ENCODE data around the gene MAML1. TPM values are rescaled to one million over a fixed set of nuclear protein-coding genes. Genes with fewer than 3 reads are reported as not detected.
"Not testable (repeated sequence)": the region's sequence is repeated elsewhere in the genome, so short reads cannot be mapped to it uniquely, and the experiment has no call there.

The MAML1 gene
- total RNA-seq, 1 experiment from 2014 or later: 14.2 TPM

DNA sequence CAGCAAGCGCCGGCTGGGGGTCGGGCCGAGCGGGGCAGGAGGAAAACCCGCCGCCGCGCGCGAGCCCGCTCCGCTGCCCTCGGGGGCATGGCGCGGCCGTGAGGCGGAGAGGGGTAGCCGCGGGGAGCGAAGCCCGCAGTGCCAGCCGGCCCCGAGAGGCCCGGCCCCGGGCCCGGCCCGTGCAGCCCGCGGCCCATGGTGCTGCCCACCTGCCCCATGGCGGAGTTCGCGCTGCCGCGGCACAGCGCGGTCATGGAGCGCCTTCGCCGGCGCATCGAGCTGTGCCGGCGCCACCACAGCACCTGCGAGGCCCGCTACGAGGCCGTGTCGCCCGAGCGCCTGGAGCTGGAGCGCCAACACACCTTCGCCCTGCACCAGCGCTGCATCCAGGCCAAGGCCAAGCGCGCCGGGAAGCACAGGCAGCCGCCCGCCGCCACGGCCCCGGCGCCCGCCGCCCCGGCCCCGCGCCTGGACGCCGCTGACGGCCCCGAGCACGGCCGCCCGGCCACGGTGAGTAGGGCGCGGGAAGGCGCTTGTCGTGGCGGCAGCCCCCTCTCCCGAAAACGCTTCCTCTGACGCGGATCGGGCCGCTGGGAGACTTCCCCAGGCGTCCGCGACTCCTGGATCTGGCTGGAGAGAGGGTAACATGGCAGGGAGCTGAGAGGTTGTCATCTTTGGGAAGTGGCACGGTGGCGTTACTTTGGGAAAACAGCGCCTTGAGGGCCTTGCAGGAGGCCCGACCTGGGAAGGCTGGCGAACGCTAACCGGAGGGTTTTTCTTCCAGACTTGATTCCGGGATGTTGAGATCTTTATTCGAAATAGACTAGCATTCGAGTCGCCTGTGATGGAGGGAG, 523 bp downstream of the MAML1 start:
- peak; percentile 45 for DNase-seq (ENCODE audit: low spot score)
- in situ Hi-C loops (cut with HindIII; ENCODE audit: low sequenced_read_pairs): no loop called here

DNA sequence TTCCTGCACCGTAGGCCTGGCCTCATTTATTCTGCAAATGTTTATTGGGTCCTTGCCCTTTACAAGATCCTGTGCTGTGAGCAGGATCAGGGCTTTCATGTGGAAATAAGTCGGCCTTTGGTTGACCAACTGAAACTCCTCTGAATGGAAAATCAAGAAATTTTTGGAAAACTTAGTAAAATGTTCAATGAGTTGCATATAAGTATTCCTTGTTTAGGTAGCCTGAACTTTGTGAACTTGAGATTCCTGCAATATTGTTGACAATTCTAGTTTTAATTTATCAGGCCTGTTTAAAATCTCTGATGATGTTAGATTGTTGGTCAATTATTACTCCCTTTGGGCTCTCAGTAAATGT, 1.1 kb downstream of the MAML1 start:
- in situ Hi-C loops (cut with HindIII; ENCODE audit: low sequenced_read_pairs): no loop called here

DNA sequence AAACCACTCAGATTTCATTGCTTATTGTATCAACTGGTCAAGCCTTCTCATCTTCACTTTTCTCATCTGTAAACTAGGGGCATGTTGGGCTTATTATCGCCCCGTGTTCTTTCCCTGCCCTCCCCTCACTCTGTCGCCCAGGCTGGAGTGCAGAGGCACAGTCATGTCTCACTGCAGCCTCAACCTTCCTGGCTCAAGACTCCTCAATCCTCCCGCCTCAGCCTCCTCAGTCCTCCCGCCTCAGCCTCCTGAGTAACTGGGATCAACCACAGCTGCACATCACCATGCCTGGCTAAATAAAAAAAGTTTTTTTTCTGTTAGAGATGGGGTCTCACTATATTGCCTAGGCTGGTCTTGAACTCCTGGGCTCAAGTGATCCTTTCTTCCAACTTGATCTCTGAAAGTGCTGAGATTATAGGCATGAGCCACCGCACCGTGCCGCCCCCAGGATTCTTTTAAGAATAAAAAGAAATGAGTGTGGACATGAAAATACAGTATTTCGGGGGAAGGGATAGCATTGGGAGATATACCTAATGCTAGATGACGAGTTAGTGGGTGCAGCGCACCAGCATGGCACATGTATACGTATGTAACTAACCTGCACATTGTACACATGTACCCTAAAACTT, 2.0 kb downstream of the MAML1 start:
- in situ Hi-C loops (cut with HindIII; ENCODE audit: low sequenced_read_pairs): no loop called here
- DNase-seq (ENCODE audit: low spot score): no peak

More for the DNA sequence above, 1.1 kb downstream of the MAML1 start:
- DNase-seq (ENCODE audit: low spot score): no peak

DNA sequence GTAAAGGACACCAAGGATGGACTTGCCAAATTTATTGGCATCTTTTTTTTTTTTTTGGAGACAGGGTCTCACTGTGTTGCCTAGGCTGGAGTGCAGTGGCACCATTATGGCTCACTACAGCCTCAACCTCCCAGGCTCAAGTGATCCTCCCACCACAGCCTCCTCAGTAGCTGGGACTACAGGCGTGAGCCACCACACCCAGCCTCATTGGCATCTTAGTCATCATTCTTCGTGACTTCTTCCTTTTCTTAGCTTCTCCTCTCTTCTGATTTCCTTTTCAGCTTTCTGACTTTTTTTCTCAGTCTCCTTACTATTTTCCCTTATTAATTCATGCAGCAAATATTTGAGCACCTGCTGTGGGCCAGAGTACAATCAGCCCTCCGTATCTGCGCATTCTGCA, 6.1 kb downstream of the MAML1 start:
- in situ Hi-C loops (cut with HindIII; ENCODE audit: low sequenced_read_pairs): no loop called here
- no peak for DNase-seq (ENCODE audit: low spot score)

DNA sequence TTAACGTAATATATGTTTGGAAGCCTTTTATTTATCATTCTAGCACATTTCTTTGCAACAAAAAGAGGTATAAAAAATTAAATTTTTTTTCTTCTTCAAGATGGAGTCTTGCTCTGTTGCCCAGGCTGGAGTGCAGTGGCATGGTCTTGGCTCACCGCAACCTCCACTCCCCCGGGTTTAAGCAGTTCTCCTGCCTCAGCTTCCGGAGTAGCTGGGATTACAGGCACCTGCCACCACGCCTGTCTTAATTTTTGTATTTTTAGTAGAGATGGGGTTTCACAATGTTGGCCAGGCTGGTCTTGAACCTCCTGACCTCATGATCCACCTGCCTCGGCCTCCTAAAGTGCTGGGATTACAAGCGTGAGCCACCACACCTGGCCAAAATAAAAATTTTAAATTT, 11.5 kb downstream of the MAML1 start:
- DNase-seq (ENCODE audit: low spot score); in situ Hi-C loops (cut with HindIII; ENCODE audit: low sequenced_read_pairs): not testable (repeated sequence)

DNA sequence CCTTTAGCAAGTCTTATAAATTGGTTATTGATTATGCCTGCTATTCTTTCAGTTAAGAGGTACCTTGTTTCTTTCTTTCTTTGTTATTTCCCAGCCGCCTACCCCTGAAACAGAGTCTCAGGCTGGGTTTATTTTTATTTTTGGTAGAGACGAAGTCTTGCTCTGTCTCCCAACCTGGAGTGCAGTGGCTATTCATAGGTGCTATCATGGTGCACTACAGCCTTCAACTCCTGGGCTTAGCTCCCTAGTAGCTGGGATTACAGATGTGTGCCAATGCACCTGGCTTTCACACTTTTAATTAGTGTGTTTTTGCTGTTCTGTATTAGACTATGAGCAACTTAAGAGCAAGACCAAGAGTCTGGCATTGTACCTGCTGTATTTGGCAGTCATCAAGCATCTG, 14.2 kb downstream of the MAML1 start:
- in situ Hi-C loops (cut with HindIII; ENCODE audit: low sequenced_read_pairs): no loop called here
- DNase-seq (ENCODE audit: low spot score): no peak

DNA sequence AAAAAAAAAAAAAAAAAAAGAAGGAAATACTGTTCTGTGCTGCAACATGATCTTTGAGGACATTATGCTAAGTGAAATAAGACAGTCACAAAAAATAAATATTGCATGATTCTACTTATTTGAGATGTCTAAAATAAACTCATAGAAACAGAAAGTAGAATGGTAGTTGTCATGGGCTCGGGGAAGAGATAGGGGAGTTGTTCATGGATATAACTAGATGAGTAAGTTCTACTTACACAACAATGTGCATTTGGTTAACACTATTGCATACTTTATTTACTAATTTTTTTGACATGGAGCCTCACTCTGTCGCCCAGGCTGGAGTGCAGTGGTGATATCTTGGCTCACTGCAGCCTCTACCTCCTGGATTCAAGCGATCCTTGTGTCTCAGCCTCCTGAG, 15.2 kb downstream of the MAML1 start:
- no peak for DNase-seq (ENCODE audit: low spot score)
- in situ Hi-C loops (cut with HindIII; ENCODE audit: low sequenced_read_pairs): no loop called here

DNA sequence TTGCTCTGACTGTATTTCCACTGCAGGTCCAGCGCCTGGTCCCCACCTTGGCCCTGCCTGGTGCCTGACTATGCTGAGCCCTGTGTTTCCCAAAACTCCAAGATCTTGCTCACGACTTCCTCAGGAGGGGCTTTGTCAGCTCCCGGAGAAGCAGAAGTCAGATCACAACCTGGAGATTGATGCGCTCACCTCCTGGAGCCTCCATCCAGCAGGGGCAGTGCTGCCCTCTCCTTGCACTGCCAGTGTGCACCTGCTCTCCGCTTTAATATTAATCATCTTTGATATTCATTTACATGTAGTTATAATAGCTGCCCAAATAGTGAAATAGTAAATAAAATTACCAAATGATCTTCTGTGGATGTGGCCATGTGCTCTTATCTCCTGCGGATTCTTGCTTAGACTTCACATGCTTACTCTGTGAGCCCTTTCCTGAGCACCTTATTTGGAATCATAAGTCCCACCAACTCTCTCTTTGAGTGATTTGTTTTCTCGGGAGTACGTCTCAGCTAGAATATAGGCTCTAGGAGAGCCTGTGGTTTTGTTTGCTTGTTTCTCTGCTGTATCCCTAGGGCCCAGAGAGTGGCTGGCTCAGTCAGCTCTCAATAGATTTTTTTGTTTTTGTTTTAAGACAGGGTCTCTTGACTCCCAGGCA, 17.4 kb downstream of the MAML1 start:
- DNase-seq (ENCODE audit: low spot score): no peak
- in situ Hi-C loops (cut with HindIII; ENCODE audit: low sequenced_read_pairs): loop anchor here (10.0 kb wide), 1 partner anchor 65 kb away; no protein-coding TSS in a partner anchor

DNA sequence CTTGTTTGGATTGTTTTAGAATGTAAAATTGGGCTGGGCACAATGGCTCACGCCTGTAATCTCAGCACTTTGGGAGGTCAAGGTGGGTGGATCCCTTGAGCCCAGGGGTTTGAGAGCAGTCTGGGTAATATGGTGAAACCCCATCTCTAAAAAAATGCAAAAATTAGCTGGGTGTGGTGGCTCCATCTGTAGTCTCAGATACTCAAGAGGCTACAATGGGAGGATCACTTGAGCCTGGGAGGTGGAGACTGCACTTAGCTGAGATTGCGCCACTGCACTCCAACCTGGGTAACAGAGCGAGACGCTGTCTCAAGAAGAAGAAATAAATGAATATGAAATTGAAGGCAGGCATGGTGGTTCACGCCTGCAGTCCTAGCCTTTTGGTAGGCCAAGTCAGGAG, 21.3 kb downstream of the MAML1 start:
- in situ Hi-C loops (cut with HindIII; ENCODE audit: low sequenced_read_pairs): loop anchor here (10.0 kb wide), 1 partner anchor 61 kb away; no protein-coding TSS in a partner anchor
- DNase-seq (ENCODE audit: low spot score): no peak

DNA sequence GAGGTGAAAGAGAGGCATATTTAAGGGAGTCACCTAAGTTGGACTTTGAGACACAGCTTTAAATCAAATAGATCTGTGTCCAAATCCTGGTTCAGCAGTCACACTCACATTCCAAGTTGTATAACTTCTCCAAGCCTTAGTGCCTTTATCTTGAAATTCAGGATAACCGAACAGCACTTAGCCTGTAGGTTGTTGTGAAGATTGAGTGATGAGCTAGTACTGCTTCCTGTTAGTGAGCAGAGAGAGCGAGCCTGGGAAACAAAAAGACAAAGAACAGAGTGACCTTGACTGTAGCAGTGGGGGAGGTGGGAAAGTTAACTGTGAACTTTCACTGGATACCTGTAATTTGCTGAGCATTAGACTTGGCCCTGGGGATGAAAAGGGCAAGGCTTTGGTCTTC, 22.4 kb downstream of the MAML1 start:
- in situ Hi-C loops (cut with HindIII; ENCODE audit: low sequenced_read_pairs): loop anchor here (10.0 kb wide), 1 partner anchor 60 kb away; no protein-coding TSS in a partner anchor

DNA sequence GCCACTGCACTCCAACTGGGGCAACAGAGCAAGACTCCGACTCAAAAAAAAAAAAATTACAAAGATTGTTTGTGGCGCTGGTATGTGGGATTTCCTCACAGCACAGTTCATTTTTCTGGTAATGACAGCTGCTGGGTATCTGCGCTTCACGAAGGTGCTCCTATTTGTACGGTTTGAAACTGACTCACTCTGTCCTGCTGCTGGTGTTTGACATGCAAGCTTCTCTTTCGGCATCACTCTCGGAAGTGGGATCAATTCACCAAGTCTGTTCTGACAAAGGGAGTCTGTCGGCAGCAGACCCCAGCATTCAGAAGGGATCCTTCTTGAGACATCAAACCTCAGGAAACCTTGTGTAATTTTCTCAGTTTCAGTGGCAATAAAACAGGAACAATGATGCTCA, 26.3 kb downstream of the MAML1 start:
- in situ Hi-C loops (cut with HindIII; ENCODE audit: low sequenced_read_pairs): loop anchor here (10.0 kb wide), 1 partner anchor 56 kb away; no protein-coding TSS in a partner anchor
- no peak for DNase-seq (ENCODE audit: low spot score)

More for the DNA sequence above, 22.4 kb downstream of the MAML1 start:
- DNase-seq (ENCODE audit: low spot score): no peak

DNA sequence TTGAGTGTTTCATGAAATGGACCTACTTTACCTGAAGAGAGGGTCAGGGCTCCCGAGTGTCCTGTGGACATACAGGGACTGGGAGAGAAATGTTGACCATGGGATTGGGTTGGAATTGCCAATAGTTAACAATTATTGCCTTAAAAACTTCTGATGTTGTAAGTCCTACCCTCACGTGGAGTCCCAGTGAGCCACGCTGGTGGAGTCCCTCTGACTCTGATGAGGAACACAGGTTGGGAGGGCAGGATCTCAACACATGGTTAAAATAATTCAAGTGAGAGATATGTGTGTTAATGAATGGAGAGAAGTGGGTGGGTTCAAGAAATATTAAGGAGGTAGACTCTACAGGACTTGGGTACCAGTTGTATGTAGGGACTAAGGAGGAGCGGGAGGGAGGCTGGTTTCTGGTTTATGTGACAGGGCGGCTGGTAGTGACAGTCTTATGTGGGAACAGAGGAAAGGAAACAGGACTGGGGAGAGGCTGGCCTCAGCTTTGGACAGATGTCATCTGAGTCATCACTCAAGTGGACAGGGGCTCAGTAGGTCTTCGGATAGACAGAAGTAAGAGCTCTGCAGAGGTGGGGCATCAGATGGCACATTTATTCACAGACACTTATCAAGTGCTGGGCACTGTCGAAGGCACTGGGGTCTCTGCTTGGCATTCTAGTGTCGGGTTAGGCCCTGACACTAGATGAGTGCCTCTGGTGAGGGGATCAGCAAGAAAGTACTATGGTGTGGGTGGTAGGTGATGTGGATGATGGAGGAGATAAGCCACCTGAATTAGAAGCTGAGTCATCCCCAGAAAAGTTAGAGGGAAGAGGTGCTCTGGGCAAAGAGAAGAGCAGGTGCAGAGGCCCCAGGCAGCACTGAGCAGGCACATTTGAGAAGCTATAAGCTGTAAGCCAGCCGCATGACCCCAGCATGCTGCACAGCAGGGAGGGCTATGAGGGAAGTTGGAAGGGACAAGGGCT, 27.2 kb downstream of the MAML1 start:
- in situ Hi-C loops (cut with HindIII; ENCODE audit: low sequenced_read_pairs): loop anchor here (10.0 kb wide), 1 partner anchor 55 kb away; no protein-coding TSS in a partner anchor
- no peak for DNase-seq (ENCODE audit: low spot score)

DNA sequence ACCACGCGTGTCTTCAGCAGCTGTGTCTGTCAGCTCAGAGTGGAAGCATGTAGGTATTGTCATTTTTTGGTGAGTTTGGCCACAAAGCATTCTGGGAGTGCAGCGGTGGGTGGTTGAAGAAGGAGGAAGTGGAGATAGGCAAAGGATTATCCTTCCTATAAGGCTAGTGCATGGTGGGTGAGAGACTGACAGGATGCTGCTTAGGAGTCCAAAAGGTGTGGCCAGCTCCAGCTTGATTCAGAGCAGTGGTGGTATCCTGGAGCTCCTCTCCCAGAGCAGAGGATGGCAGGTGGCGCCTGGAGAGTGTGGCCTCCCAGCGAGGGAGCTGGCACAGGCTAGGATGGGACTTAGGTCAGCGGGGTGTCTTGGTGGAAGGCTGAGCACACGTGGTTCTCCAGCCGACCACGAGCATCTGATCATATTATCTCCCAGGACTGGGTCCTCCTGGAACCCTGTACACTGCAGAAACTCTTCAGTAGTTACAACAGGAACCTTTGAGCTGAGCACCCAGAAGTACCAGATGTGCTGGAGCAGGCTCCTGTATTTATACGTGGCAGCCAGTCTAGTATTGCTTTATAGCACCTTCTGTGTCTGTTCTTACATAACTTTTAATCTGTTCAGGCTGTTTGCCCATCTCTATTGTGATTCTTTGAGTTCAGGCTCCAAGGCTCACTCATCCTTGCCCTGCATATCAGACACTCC, 29.6 kb downstream of the MAML1 start:
- peak; percentile 46 for DNase-seq (ENCODE audit: low spot score)

DNA sequence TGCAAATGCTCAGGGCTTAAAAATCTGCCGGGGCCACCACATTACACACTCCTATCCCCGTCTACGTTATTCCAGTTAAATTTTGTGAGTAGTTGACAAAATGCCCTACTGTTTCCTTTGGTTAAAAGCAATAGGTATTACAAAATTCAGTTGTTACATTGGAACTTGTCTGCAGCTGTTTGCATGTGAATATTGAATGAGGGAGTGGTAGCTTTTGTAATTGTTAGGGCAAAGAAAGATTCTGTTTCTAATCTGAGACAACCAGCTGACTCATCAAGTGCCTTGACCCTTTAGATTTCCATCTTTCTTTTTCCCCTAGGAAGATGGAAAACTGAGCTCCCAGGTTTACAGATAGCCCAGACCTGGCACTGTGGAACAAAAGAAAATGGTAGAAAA, 30.2 kb downstream of the MAML1 start:
- DNase-seq (ENCODE audit: low spot score): no peak
- in situ Hi-C loops (cut with HindIII; ENCODE audit: low sequenced_read_pairs): no loop called here

More for the DNA sequence above, 29.6 kb downstream of the MAML1 start:
- in situ Hi-C loops (cut with HindIII; ENCODE audit: low sequenced_read_pairs): no loop called here

DNA sequence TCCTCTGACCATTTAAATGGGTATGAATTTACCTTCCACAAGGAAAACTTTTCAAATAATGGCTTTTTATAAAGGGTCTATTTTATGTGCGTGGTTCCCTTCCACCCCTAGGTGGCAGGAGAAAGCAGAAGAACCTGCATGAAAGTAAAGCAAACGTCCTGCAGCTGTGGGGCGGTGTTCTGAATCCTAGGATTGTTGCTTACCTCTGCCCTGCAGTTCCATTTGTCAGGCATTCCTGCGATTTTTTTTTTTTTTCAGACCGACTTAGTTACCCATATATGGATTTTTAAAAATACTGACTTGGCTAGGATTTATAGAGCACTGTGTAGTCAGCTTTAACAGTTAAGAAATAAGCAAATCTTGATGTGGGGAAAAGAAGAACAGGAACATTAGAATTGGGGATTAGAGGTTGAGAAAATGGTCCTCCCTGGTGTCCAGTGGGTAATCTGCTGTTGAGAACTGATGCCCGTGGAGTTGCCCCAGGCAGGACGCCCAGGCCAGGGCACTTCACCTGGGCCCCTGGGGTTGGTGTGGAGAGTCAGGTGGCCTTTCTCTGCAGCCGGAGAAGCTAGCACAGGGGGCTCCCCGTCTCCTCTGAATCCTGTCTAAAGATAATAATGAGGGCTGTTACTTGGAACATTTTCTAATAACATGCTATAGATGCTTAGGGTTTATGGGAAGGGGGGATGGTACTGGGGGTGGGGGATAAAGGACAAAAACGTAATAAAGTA, 30.8 kb downstream of the MAML1 start:
- in situ Hi-C loops (cut with HindIII; ENCODE audit: low sequenced_read_pairs): no loop called here
- DNase-seq (ENCODE audit: low spot score): peak; percentile 84

DNA sequence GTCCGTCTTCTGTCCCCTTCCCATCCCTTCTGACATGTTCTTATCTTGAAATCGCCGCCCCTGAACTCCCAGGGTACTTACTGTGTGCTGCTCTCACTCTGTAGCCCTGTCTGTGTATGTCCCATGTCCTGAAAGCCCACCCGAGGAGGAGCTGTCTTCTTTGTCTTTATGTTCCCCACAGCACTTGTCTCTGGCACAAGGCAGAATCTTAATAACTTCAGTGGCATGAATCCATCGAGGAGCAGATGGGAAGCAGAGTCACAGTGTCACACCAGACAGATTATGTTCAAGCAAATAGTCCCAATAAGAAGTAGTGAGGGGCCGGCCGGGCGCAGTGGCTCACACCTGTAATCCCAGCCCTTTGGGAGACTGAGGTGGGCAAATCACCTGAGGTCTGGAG, 31.4 kb downstream of the MAML1 start:
- peak; percentile 33 for DNase-seq (ENCODE audit: low spot score)
- in situ Hi-C loops (cut with HindIII; ENCODE audit: low sequenced_read_pairs): no loop called here

DNA sequence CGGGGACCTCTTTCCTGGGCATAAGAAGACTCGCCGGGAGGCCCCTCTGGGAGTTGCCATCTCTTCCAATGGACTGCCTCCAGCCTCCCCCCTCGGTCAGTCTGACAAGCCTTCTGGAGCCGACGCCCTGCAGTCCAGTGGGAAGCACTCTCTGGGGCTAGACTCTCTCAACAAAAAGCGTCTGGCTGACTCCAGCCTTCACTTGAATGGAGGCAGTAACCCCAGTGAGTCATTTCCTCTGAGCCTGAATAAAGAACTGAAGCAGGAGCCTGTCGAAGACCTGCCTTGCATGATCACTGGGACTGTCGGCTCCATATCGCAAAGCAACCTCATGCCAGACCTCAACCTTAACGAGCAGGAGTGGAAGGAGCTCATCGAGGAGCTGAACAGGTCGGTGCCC, 32.8 kb downstream of the MAML1 start:
- in situ Hi-C loops (cut with HindIII; ENCODE audit: low sequenced_read_pairs): no loop called here

More for the DNA sequence above, 32.8 kb downstream of the MAML1 start:
- DNase-seq (ENCODE audit: low spot score): peak; percentile 35

Measured in G401 (cell line).